Vagina (tissue), 2 donors: ENCODE data around the gene HCK. TPM values are rescaled to one million over a fixed set of nuclear protein-coding genes. Genes with fewer than 3 reads are reported as not detected.

Experiments
- DNase-seq, 2 donors: peaks; one replicate each; pipeline ENCODE4 v3.0.0-alpha.2; 2017; ENCODE audit errors: extremely low spot score in 2 of 2
- H3K27ac ChIP-seq: fragments of 200-600 bp; sonication (generic); one replicate; pipeline ENCODE4 v1.5.1; 2019
- H3K27me3 ChIP-seq: fragments of 200-600 bp; sonication (generic); one replicate; pipeline ENCODE4 v1.5.1; 2019
- H3K36me3 ChIP-seq, 2 donors: fragments of 200-600 bp; sonication (generic); one replicate each; pipeline ENCODE4 v1.5.1; 2017 to 2019
- H3K4me1 ChIP-seq: fragments of 200-600 bp; sonication (generic); one replicate; pipeline ENCODE4 v1.5.1; 2019
- H3K4me3 ChIP-seq, 2 donors: fragments of 200-600 bp; sonication (generic); 1 replicate in 1 of 2; 2 replicates in 1 of 2; pipeline ENCODE4 v1.5.1; 2016 to 2019
- H3K9me3 ChIP-seq: fragments of 200-600 bp; sonication (generic); one replicate; pipeline ENCODE4 v1.5.1; 2019
- POLR2A ChIP-seq, 2 donors: fragments of 450-650 bp; IDR thresholded peaks; one replicate each; pipeline ENCODE4 v1.6.1; 2017; ENCODE audit warnings: antibody characterized with exemption in 2 of 2, mild to moderate bottlenecking in 2 of 2, moderate library complexity in 2 of 2
- POLR2AphosphoS5 ChIP-seq, 2 donors: sonication (generic); formaldehyde crosslinking; IDR thresholded peaks; one replicate each; pipeline ENCODE4 v1.9.0; 2017; ENCODE audit warnings: antibody characterized with exemption in 2 of 2, mild to moderate bottlenecking in 2 of 2, low read depth in 1 of 2; ENCODE audit not compliant: insufficient read depth in 1 of 2
- intact Hi-C: fragments of 100-400 bp; cut with DNase I; formaldehyde crosslinking; loops from one replicate; pipeline ENCODE4 v1.15.1; 2023
- total RNA-seq: library from RNA; depleted of rRNA; stranded (reverse); fragments of >200 nt; gene quantifications from one replicate; pipeline ENCODE4 v1.2.3, GENCODE V29; 2016
- TF ChIP-seq, protein P1 (sequence below), 3 experiments: fragments of 450-650 bp in 2 of 3; fragments of 200-600 bp in 1 of 3; sonication (generic) in 1 of 3; IDR thresholded peaks; one replicate each; pipeline ENCODE4 v1.5.1; 2017 to 2019; ENCODE audit warnings: antibody characterized with exemption in 3 of 3, mild to moderate bottlenecking in 2 of 3, moderate library complexity in 2 of 3

The HCK gene
- total RNA-seq, 1 donor from 2014 or later, result 10.1 TPM

DNA sequence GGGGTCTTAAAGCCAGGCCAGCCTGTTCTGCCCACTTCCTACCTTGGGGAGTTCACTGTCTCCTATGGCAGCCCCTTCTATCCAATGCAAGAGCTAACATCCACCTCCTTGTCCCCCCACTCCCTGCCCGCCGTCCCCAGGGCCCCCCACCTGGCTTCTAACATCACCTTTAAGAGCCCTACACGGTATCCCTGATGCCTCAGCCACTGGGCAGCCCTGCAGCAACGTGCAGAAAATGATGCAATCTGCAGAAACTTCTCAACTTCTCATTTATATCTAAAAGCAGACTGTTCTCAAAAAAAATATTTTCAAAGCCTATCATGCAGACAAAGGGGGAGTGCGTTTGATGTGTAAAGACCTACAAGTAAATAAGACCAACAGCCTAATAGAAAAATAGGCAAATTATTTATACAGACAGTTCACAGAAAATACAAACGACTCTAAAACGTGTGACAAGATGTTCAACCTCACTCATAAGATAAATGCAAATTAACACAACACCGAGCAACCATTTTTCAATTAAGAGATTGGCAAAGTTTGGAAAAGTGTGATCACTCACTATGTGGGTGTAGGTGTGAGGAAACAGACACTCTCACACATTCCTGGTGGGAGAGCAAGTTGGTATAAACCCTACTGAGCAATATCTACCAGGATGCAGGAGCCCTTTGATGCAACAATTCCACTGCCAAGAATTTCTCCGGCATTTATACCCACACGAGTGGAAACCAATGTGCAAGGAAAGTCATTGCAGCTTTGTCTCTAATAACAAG lies 15.1 kb upstream of the HCK start:
- H3K4me3 ChIP-seq, result no peak overlapping the region
- no peak overlapping the region for H3K27ac ChIP-seq
- H3K27me3 ChIP-seq, result no peaks in the 10 kb centered on the region
- no peaks in the 10 kb centered on the region for H3K36me3 ChIP-seq
- H3K9me3 ChIP-seq, result no peaks in the 10 kb centered on the region
- H3K4me1 ChIP-seq, result no peaks in the 10 kb centered on the region
- TF ChIP-seq POLR2AphosphoS5 (IDR thresholded peaks at IDR 0.05; ENCODE audit: insufficient read depth in 1 of 2, low read depth in 1 of 2) (no peak), POLR2A (IDR thresholded peaks at IDR 0.05) (no peak)
- TF ChIP-seq, protein P1, sequence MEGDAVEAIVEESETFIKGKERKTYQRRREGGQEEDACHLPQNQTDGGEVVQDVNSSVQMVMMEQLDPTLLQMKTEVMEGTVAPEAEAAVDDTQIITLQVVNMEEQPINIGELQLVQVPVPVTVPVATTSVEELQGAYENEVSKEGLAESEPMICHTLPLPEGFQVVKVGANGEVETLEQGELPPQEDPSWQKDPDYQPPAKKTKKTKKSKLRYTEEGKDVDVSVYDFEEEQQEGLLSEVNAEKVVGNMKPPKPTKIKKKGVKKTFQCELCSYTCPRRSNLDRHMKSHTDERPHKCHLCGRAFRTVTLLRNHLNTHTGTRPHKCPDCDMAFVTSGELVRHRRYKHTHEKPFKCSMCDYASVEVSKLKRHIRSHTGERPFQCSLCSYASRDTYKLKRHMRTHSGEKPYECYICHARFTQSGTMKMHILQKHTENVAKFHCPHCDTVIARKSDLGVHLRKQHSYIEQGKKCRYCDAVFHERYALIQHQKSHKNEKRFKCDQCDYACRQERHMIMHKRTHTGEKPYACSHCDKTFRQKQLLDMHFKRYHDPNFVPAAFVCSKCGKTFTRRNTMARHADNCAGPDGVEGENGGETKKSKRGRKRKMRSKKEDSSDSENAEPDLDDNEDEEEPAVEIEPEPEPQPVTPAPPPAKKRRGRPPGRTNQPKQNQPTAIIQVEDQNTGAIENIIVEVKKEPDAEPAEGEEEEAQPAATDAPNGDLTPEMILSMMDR (IDR thresholded peaks at IDR 0.05), result no peak
- intact Hi-C loops, result loop anchor here (10.0 kb wide), 2 partner anchors 182 to 212 kb away; no protein-coding TSS in a partner anchor
- DNase-seq, result no peak

DNA sequence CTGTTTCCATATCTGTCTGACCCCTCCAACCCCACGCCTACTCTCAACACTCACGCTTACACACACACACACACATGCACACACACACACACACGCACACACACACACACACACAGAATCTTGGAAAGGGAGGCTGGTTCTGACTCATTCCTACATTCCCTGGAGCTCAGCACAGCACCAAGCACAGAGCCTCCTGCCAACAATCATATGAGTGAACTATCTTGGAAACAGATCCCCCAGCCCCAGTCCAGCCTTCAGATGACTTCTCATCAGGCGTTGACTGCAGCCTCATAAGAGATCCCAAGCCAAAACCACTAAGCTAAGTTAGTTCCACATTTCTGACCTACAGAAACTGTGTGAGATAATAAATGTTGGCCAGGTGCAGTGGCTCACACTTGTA lies 14.1 kb upstream of the HCK start:
- H3K4me3 ChIP-seq, result no peak overlapping the region
- H3K36me3 ChIP-seq, result no peaks in the 10 kb centered on the region
- TF ChIP-seq POLR2A (IDR thresholded peaks at IDR 0.05), result no peak
- TF ChIP-seq, protein P1 (IDR thresholded peaks at IDR 0.05), result no peak
- TF ChIP-seq POLR2AphosphoS5 (IDR thresholded peaks at IDR 0.05; ENCODE audit: insufficient read depth in 1 of 2, low read depth in 1 of 2), result no peak
- no peaks in the 10 kb centered on the region for H3K27me3 ChIP-seq
- no peaks in the 10 kb centered on the region for H3K4me1 ChIP-seq
- no peak for DNase-seq
- H3K27ac ChIP-seq, result no peak overlapping the region
- intact Hi-C loops, result loop anchor here (10.0 kb wide), 2 partner anchors 183 to 213 kb away; no protein-coding TSS in a partner anchor
- no peaks in the 10 kb centered on the region for H3K9me3 ChIP-seq

DNA sequence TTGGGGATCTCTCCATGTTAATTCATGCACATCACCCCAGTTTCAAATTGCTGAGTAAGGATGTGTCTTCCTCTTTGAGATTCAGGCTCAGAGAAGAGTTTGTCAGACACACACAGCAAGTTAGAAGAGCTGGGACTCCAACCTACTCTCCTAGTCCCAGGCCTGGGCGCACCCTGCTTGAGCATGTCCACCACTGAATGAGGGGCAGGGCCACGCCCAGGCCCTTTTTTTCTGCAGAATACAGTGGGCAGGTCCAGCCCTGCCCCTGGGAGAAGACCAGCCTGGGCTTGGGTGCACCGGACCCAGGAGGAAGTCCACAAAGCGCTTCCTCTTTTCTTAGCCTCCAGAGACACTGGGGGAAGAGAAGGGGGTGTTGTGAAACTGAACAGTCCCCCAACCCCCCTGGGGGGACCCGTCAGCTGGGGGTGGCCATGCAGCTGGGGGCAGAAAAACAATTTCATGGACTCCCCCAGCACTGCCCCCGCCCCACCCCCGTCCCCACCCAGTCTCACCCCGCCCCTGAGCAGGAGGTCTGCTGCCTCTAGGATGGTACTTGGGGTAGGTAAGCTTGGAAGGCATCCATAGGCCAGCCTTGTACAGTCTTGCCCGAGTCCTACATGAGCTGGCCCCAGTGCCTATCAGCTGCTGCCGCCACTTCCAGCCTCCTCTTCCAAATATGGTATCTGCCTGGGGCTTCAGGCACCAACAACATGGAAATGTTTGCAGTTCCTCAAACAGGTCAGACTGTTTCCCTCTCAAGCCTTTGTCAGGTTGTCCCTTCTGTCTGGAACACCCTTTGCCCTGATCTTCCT lies 11.7 kb upstream of the HCK start:
- TF ChIP-seq, protein P1 (IDR thresholded peaks at IDR 0.05), result no peak
- no peak for TF ChIP-seq POLR2A (IDR thresholded peaks at IDR 0.05)
- TF ChIP-seq POLR2AphosphoS5 (IDR thresholded peaks at IDR 0.05; ENCODE audit: insufficient read depth in 1 of 2, low read depth in 1 of 2), result no peak
- intact Hi-C loops, result loop anchor here (5.0 kb wide), 1 partner anchor 612 kb away; no protein-coding TSS in a partner anchor
- Histone ChIP-seq H3K4me3 (no peak overlapping the region), H3K27ac (no peak overlapping the region), H3K36me3 (no peaks in the 10 kb centered on the region), H3K4me1 (no peaks in the 10 kb centered on the region), H3K27me3 (no peaks in the 10 kb centered on the region), H3K9me3 (no peaks in the 10 kb centered on the region)
- no peak for DNase-seq

DNA sequence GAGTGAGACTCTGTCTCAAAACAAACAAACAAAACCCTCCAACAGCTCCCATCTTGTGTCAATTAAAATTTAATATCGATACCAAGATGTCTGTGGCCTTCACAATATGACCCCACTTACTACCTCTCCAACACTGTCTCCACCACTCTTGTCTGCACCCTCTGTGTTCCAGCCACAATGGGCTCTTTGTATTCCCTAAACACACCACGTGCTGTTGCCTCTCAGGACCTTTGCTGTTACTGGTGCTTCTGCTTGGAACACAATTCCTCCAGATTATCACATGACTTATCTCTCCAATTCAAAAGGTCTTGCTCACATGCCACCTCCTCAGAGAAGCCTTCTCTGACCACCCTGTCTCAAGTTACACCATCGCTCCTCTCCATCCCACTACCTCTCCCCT lies 6.0 kb upstream of the HCK start:
- Histone ChIP-seq H3K9me3 (no peaks in the 10 kb centered on the region), H3K36me3 (no peaks in the 10 kb centered on the region), H3K4me1 (peaks cover under 1% of the 10 kb centered on the region), H3K27ac (no peak overlapping the region), H3K27me3 (no peaks in the 10 kb centered on the region), H3K4me3 (no peak overlapping the region)
- no peak for TF ChIP-seq POLR2AphosphoS5 (IDR thresholded peaks at IDR 0.05; ENCODE audit: insufficient read depth in 1 of 2, low read depth in 1 of 2)
- no peak for DNase-seq
- intact Hi-C loops, result no loop called here

DNA sequence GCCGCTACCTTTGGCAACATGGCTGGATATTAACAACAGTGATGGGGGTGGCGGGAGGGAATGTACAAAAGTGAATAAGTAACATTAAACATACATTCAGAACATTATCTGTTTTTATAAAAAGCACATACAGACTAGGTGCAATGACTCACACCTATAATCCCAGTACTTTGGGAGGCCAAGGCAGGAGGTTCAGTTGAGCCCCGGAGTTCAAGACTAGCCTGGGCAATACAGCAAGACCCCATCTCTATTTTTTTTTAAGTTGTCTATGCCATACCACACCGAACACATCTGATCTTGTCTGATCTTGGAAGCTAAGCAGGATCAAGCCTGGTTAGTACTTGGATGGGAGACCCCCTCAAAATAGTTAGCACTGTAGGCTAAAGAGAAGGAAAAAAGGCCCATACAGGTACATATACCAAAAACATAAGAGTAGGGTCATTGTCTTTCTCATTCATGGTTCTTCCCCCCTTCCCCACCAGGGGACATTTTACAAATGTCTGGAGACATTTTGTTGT lies 1.7 kb upstream of the HCK start:
- Histone ChIP-seq H3K27ac (no peak overlapping the region), H3K27me3 (no peaks in the 10 kb centered on the region), H3K36me3 (no peaks in the 10 kb centered on the region), H3K4me1 (peaks cover 20% of the 10 kb centered on the region), H3K4me3 (no peak overlapping the region), H3K9me3 (no peaks in the 10 kb centered on the region)
- TF ChIP-seq POLR2A (IDR thresholded peaks at IDR 0.05) (no peak), POLR2AphosphoS5 (IDR thresholded peaks at IDR 0.05; ENCODE audit: insufficient read depth in 1 of 2, low read depth in 1 of 2) (no peak)
- TF ChIP-seq, protein P1 (IDR thresholded peaks at IDR 0.05), result no peak
- intact Hi-C loops, result no loop called here
- no peak for DNase-seq
